HCT116 (cell line): ENCODE results near the gene IFITM2. TPM values are rescaled to one million over a fixed set of nuclear protein-coding genes. Genes with fewer than 3 reads are reported as not detected.

Source experiments
- ATAC-seq: fragments of 200-7000 bp; cut with Tn5 transposase; 2 replicates; pipeline ENCODE4 v1.9.1; 2020; ENCODE audit warnings: mild to moderate bottlenecking, moderate library complexity
- BruUV-seq: library from RNA; stranded (reverse); fragments of 400-500 nt; replicated peaks from 2 replicates; lab custom pipeline; 2021; lab: Mats Ljungman, UMichigan
- CTCF ChIA-PET: fragments of 300-600 bp; sonication (Branson Sonifier 250); formaldehyde crosslinking; loops from one replicate; lab custom pipeline; 2021; ENCODE audit warnings: antibody characterized with exemption; lab: Charles Lee
- POLR2A ChIA-PET: fragments of 300-600, 350-600 bp; sonication (Branson Sonifier 250); formaldehyde crosslinking; loops from one replicate; lab custom pipeline; 2021; ENCODE audit warnings: antibody characterized with exemption; lab: Charles Lee
- RAD21 ChIA-PET, 2 experiments: fragments of 300-600 bp; sonication (Branson Sonifier 250); formaldehyde crosslinking; loops; one replicate each; lab custom pipeline; 2023; ENCODE audit warnings: low total read pairs in 2 of 2; ENCODE audit not compliant: uncharacterized antibody in 2 of 2, unreplicated experiment in 2 of 2, low non-redundant PET in 1 of 2; lab: Charles Lee
- DNase-seq: peaks from one replicate; pipeline ENCODE4 v3.0.0-alpha.2; 2010; ENCODE audit warnings: low read depth, low spot score
- H2AFZ ChIP-seq: fragments of 200-600 bp; shearing (Covaris generic), sonication (generic); 2 replicates; pipeline ENCODE4 v1.6.1; 2017; ENCODE audit warnings: low read depth, mixed run types, mixed read lengths, antibody characterized with exemption, low read length; ENCODE audit not compliant: poor library complexity, severe bottlenecking
- H3K27ac ChIP-seq: 2 replicates; pipeline ENCODE4 v1.5.1; 2012; ENCODE audit warnings: low read depth, low read length
- H3K27me3 ChIP-seq: fragments of 200-600 bp; sonication (generic); 2 replicates; pipeline ENCODE4 v1.6.1; 2016; ENCODE audit warnings: mixed run types, low read length, mixed read lengths; ENCODE audit not compliant: insufficient read depth
- H3K36me3 ChIP-seq, 2 experiments: fragments of 200-500 bp in 1 of 2; fragments of 200-600 bp in 1 of 2; sonication (Bioruptor generic) in 1 of 2; sonication (generic) in 1 of 2; 2 replicates each; pipeline versions ENCODE4 v1.5.1 to v1.6.1; 2014 to 2016; ENCODE audit warnings: low read length in 2 of 2, inconsistent platforms in 1 of 2, mixed read lengths in 1 of 2, mixed run types in 1 of 2; ENCODE audit not compliant: insufficient read depth in 2 of 2, control insufficient read depth in 1 of 2
- H3K4me1 ChIP-seq, 2 experiments: fragments of 200-600 bp in 1 of 2; sonication (generic) in 1 of 2; 2 replicates each; pipeline versions ENCODE4 v1.5.1 to v1.6.1; 2012 to 2017; ENCODE audit warnings: low read length in 2 of 2, inconsistent platforms in 1 of 2, mild to moderate bottlenecking in 1 of 2, mixed read lengths in 1 of 2, mixed run types in 1 of 2, moderate library complexity in 1 of 2; ENCODE audit not compliant: insufficient read depth in 2 of 2, control insufficient read depth in 1 of 2
- H3K4me2 ChIP-seq: fragments of 200-600 bp; sonication (generic); 2 replicates; pipeline ENCODE4 v1.6.1; 2017; ENCODE audit warnings: mixed run types, low read length, mixed read lengths
- H3K4me3 ChIP-seq, 2 experiments: fragments of 200-600 bp in 1 of 2; sonication (generic) in 1 of 2; replicated peaks in 1 of 2; 2 replicates each; pipeline ENCODE4 v1.5.1; 2011 to 2016; ENCODE audit warnings: low read length in 2 of 2, control low read depth in 1 of 2, low read depth in 1 of 2, mild to moderate bottlenecking in 1 of 2, mixed read lengths in 1 of 2, mixed run types in 1 of 2
- H3K79me2 ChIP-seq: fragments of 200-600 bp; sonication (generic); 2 replicates; pipeline ENCODE4 v1.6.1; 2017; ENCODE audit warnings: mild to moderate bottlenecking, mixed run types, low read length, moderate library complexity, mixed read lengths; ENCODE audit not compliant: insufficient read depth
- H3K9ac ChIP-seq: fragments of 200-600 bp; sonication (generic); 2 replicates; pipeline ENCODE4 v1.6.1; 2016; ENCODE audit warnings: low read length, mixed read lengths
- H3K9me2 ChIP-seq: fragments of 200-600 bp; sonication (generic), shearing (Covaris generic); 2 replicates; pipeline ENCODE4 v1.6.1; 2017; ENCODE audit warnings: mixed run types, mild to moderate bottlenecking, moderate library complexity; ENCODE audit not compliant: insufficient read depth
- H3K9me3 ChIP-seq, 2 experiments: fragments of 200-500 bp in 1 of 2; fragments of 200-600 bp in 1 of 2; sonication (Bioruptor generic) in 1 of 2; sonication (generic) in 1 of 2; 2 replicates each; pipeline ENCODE4 v1.6.1; 2014 to 2017; ENCODE audit warnings: low read length in 2 of 2, mixed read lengths in 2 of 2, inconsistent platforms in 1 of 2, low read depth in 1 of 2, mild to moderate bottlenecking in 1 of 2, mixed run types in 1 of 2, moderate library complexity in 1 of 2; ENCODE audit not compliant: control insufficient read depth in 1 of 2, insufficient read depth in 1 of 2
- H4K20me1 ChIP-seq: fragments of 200-600 bp; sonication (generic), shearing (Covaris generic); 2 replicates; pipeline ENCODE4 v1.6.1; 2017; ENCODE audit warnings: mixed run types, mild to moderate bottlenecking, moderate library complexity; ENCODE audit not compliant: insufficient read depth
- ATF3 ChIP-seq: IDR thresholded peaks from 2 replicates; pipeline ENCODE4 v1.6.1; 2012
- EGR1 ChIP-seq: IDR thresholded peaks from 2 replicates; pipeline ENCODE4 v1.6.1; 2012; ENCODE audit warnings: low read depth
- ELF1 ChIP-seq: IDR thresholded peaks from 2 replicates; pipeline ENCODE4 v1.6.1; 2012; ENCODE audit warnings: low read depth, borderline replicate concordance
- FOSL1 ChIP-seq: IDR thresholded peaks from 2 replicates; pipeline ENCODE4 v1.6.1; 2012; ENCODE audit warnings: low read depth
- JUND ChIP-seq: IDR thresholded peaks from 2 replicates; pipeline ENCODE4 v1.6.1; 2012
- POLR2AphosphoS5 ChIP-seq: IDR thresholded peaks from 2 replicates; pipeline ENCODE4 v1.6.1; 2011; ENCODE audit warnings: mild to moderate bottlenecking, low read depth, low read length, moderate library complexity
- RAD21 ChIP-seq: IDR thresholded peaks from 2 replicates; pipeline ENCODE4 v1.6.1; 2012; ENCODE audit warnings: low read depth, mild to moderate bottlenecking
- SIN3A ChIP-seq: IDR thresholded peaks from 2 replicates; pipeline ENCODE4 v1.6.1; 2012; ENCODE audit warnings: low read depth
- ZBTB33 ChIP-seq: IDR thresholded peaks from 2 replicates; pipeline ENCODE4 v1.6.1; 2011; ENCODE audit warnings: mild to moderate bottlenecking, low read length, moderate library complexity; ENCODE audit not compliant: insufficient replicate concordance; ENCODE audit errors: extremely low read depth
- ZNF274 ChIP-seq: fragments of 200-500 bp; sonication (Bioruptor generic); IDR thresholded peaks from 2 replicates; pipeline ENCODE4 v1.6.1; 2014; ENCODE audit warnings: mild to moderate bottlenecking, low read depth, low read length, inconsistent platforms
- intact Hi-C: fragments of 100-400 bp; cut with micrococcal nuclease; formaldehyde crosslinking; loops from 2 replicates; pipeline ENCODE4 v1.10.0; 2022
- total RNA-seq: library from RNA; stranded (reverse); gene quantifications from one replicate; pipeline ENCODE4 v1.2.1, GENCODE V29; 2021; ENCODE audit not compliant: unreplicated experiment

The IFITM2 gene
- total RNA-seq, 1 experiment from 2014 or later: 106 TPM

- no peak overlapping the region for H3K27ac ChIP-seq
- H3K36me3 ChIP-seq: no peaks in the 10 kb centered on the region
- no peak overlapping the region for H2AFZ ChIP-seq
- RAD21 ChIA-PET: no interaction called here
- POLR2A ChIA-PET: no interaction called here
- H3K4me3 ChIP-seq: no peak overlapping the region
- intact Hi-C loops: no loop called here
- H3K9me2 ChIP-seq: no peaks in the 10 kb centered on the region
- ATAC-seq: no peak
- H3K27me3 ChIP-seq: no peaks in the 10 kb centered on the region
- no peaks in the 10 kb centered on the region for H3K9me3 ChIP-seq
- H4K20me1 ChIP-seq: no peaks in the 10 kb centered on the region
- CTCF ChIA-PET: no interaction called here
- peaks cover 2 to 7% of the 10 kb centered on the region in 2 experiments for H3K4me1 ChIP-seq
- TF ChIP-seq ZNF274 (no peak), ELF1 (no peak), ZBTB33 (no peak), SIN3A (no peak), FOSL1 (no peak), RAD21 (no peak), EGR1 (no peak), JUND (no peak), ATF3 (no peak), POLR2AphosphoS5 (no peak)
- TF ChIP-seq, all 23 proteins: peak for 0
- no peak for DNase-seq
- no TSS peak for BruUV-seq
- H3K4me2 ChIP-seq: no peak overlapping the region
- H3K9ac ChIP-seq: no peak overlapping the region
- H3K79me2 ChIP-seq: no peaks in the 10 kb centered on the region
Measured at GRCh38 chr11:282171-282570, 25.4 kb upstream of the IFITM2 start.
